Kidney (tissue), 14 donors: Measurements from ENCODE around the gene HAX1. TPM values are rescaled to one million over a fixed set of nuclear protein-coding genes. Genes with fewer than 3 reads are reported as not detected.

Source experiments
- DNase-seq, 5 donors: peaks; one replicate each; pipeline ENCODE4 v3.0.0-alpha.2; 2013 to 2020
- FAIRE-seq: peaks from 2 replicates; lab custom pipeline; 2012; peaks lifted over from hg19 to GRCh38; lab: Jason Lieb, UNC
- H3K27ac ChIP-seq, 2 donors: one replicate each; pipeline ENCODE4 v1.7.0; 2013; ENCODE audit warnings: low read depth in 2 of 2, low read length in 2 of 2, inconsistent platforms in 1 of 2
- H3K27me3 ChIP-seq: one replicate; pipeline ENCODE4 v1.7.1; 2013; ENCODE audit warnings: low read length, inconsistent platforms; ENCODE audit not compliant: control insufficient read depth, insufficient read depth
- H3K36me3 ChIP-seq, 3 donors: one replicate each; pipeline versions ENCODE4 v1.7.0 to v1.7.1; 2013; ENCODE audit warnings: low read length in 3 of 3, control low read depth in 1 of 3, inconsistent platforms in 1 of 3; ENCODE audit not compliant: insufficient read depth in 3 of 3, control insufficient read depth in 2 of 3
- H3K4me1 ChIP-seq, 3 donors: one replicate each; pipeline versions ENCODE4 v1.7.0 to v1.7.1; 2013; ENCODE audit warnings: low read length in 3 of 3, inconsistent platforms in 1 of 3, low read depth in 1 of 3; ENCODE audit not compliant: control insufficient read depth in 2 of 3, insufficient read depth in 2 of 3
- H3K4me3 ChIP-seq, 3 donors: one replicate each; pipeline versions ENCODE4 v1.7.0 to v1.8.1; 2013; ENCODE audit warnings: low read length in 3 of 3, control low read depth in 1 of 3, inconsistent platforms in 1 of 3
- H3K9ac ChIP-seq, 3 donors: one replicate each; pipeline versions ENCODE4 v1.7.0 to v1.7.1; 2013; ENCODE audit warnings: low read length in 3 of 3, control low read depth in 1 of 3, inconsistent platforms in 1 of 3
- H3K9me3 ChIP-seq, 3 donors: one replicate each; pipeline versions ENCODE4 v1.7.0 to v1.7.1; 2013; ENCODE audit warnings: low read length in 3 of 3, control low read depth in 1 of 3, inconsistent platforms in 1 of 3; ENCODE audit not compliant: control insufficient read depth in 2 of 3, insufficient read depth in 1 of 3
- CTCF ChIP-seq: IDR thresholded peaks from 3 replicates; pipeline ENCODE4 v1.5.1; 2012; ENCODE audit warnings: mild to moderate bottlenecking, moderate library complexity, borderline replicate concordance; ENCODE audit not compliant: insufficient read depth; ENCODE audit errors: extremely low read depth
- intact Hi-C: fragments of 100-400 bp; cut with DNase I; formaldehyde crosslinking; loops from one replicate; pipeline ENCODE4 v1.11.1; 2022
- polyA plus RNA-seq: library from polyadenylated mRNA; stranded (reverse); fragments of 350-450 nt; fragmentation: Illumina TruSeq; extraction: RNeasy Lipid Tissue Mini Kit (QIAGEN cat#74804); gene quantifications from one replicate; pipeline ENCODE4 v1.2.3, GENCODE V29; 2014; ENCODE audit warnings: low read depth, low replicate concordance; ENCODE audit not compliant: insufficient read depth
- total RNA-seq: library from RNA; stranded (reverse); fragmentation: NEBNext Ultra II Directional; extraction: Animal tissue kit (Norgen Biotek cat#: 25700); gene quantifications from one replicate; pipeline ENCODE4 v1.2.1, GENCODE V29; 2021
- donor health status: control.
- donor health status: control.
- donor health status: control.
- donor health status: control.
- donor health status: control.
- donor health status: DM: yes; HTN: yes; CAD: no.
- donor health status: Normal renal cell carcinoma (clear cell type).

The HAX1 gene
- total and polyA plus RNA-seq, 2 donors from 2014 or later: 74.8 to 153 TPM

- DNase-seq (no peak), FAIRE-seq (no peak)
- Histone ChIP-seq H3K27me3 (no peaks in the 10 kb centered on the region), H3K27ac (no peak overlapping the region), H3K9ac (no peak overlapping the region), H3K4me3 (no peak overlapping the region), H3K36me3 (peaks cover 17 to 61% (median 56%) of the 10 kb centered on the region in 3 donors), H3K9me3 (no peaks in the 10 kb centered on the region), H3K4me1 (no peaks in the 10 kb centered on the region)
- intact Hi-C loops: no loop called here
- no peak for TF ChIP-seq CTCF
These were observed 32.1 kb upstream of the HAX1 start for GRCh38 chr1:154240294-154240833.

- peaks cover 21 to 61% (median 53%) of the 10 kb centered on the region in 3 donors for H3K36me3 ChIP-seq
- intact Hi-C loops: no loop called here
- DNase-seq: no peak
- H3K9me3 ChIP-seq: no peaks in the 10 kb centered on the region
- no peaks in the 10 kb centered on the region for H3K27me3 ChIP-seq
- no peak overlapping the region for H3K27ac ChIP-seq
- H3K4me1 ChIP-seq: no peaks in the 10 kb centered on the region
- FAIRE-seq: no peak
- H3K9ac ChIP-seq: no peak overlapping the region
- H3K4me3 ChIP-seq: no peak overlapping the region
- TF ChIP-seq CTCF: no peak
These were observed 30.6 kb upstream of the HAX1 start for GRCh38 chr1:154241703-154242351.

GRCh38 chr1:154253671-154254070 is 18.8 kb upstream of the HAX1 start:
- no peaks in the 10 kb centered on the region for H3K4me1 ChIP-seq
- H3K9me3 ChIP-seq: no peaks in the 10 kb centered on the region
- no peak overlapping the region for H3K4me3 ChIP-seq
- intact Hi-C loops: no loop called here
- H3K27me3 ChIP-seq: no peaks in the 10 kb centered on the region
- peaks cover 12 to 80% (median 72%) of the 10 kb centered on the region in 3 donors for H3K36me3 ChIP-seq
- DNase-seq: no peak
- TF ChIP-seq CTCF: no peak
- no peak overlapping the region for H3K9ac ChIP-seq
- no peak for FAIRE-seq
- no peak overlapping the region for H3K27ac ChIP-seq
